HCT116 (cell line): ENCODE data around the gene INSR. TPM values are rescaled to one million over a fixed set of nuclear protein-coding genes. Genes with fewer than 3 reads are reported as not detected.

Experiments used
- ATAC-seq: fragments of 200-7000 bp; cut with Tn5 transposase; 2 replicates; pipeline ENCODE4 v1.9.1; 2020; ENCODE audit warnings: mild to moderate bottlenecking, moderate library complexity
- BruUV-seq: library from RNA; stranded (reverse); fragments of 400-500 nt; replicated peaks from 2 replicates; lab custom pipeline; 2021; lab: Mats Ljungman, UMichigan
- CTCF ChIA-PET: fragments of 300-600 bp; sonication (Branson Sonifier 250); formaldehyde crosslinking; loops from one replicate; lab custom pipeline; 2021; ENCODE audit warnings: antibody characterized with exemption; lab: Charles Lee
- POLR2A ChIA-PET: fragments of 300-600, 350-600 bp; sonication (Branson Sonifier 250); formaldehyde crosslinking; loops from one replicate; lab custom pipeline; 2021; ENCODE audit warnings: antibody characterized with exemption; lab: Charles Lee
- RAD21 ChIA-PET, 2 experiments: fragments of 300-600 bp; sonication (Branson Sonifier 250); formaldehyde crosslinking; loops; one replicate each; lab custom pipeline; 2023; ENCODE audit warnings: low total read pairs in 2 of 2; ENCODE audit not compliant: uncharacterized antibody in 2 of 2, unreplicated experiment in 2 of 2, low non-redundant PET in 1 of 2; lab: Charles Lee
- DNase-seq: peaks from one replicate; pipeline ENCODE4 v3.0.0-alpha.2; 2010; ENCODE audit warnings: low read depth, low spot score
- H2AFZ ChIP-seq: fragments of 200-600 bp; shearing (Covaris generic), sonication (generic); 2 replicates; pipeline ENCODE4 v1.6.1; 2017; ENCODE audit warnings: low read depth, mixed run types, mixed read lengths, antibody characterized with exemption, low read length; ENCODE audit not compliant: poor library complexity, severe bottlenecking
- H3K27ac ChIP-seq: 2 replicates; pipeline ENCODE4 v1.5.1; 2012; ENCODE audit warnings: low read depth, low read length
- H3K27me3 ChIP-seq: fragments of 200-600 bp; sonication (generic); 2 replicates; pipeline ENCODE4 v1.6.1; 2016; ENCODE audit warnings: mixed run types, low read length, mixed read lengths; ENCODE audit not compliant: insufficient read depth
- H3K36me3 ChIP-seq, 2 experiments: fragments of 200-500 bp in 1 of 2; fragments of 200-600 bp in 1 of 2; sonication (Bioruptor generic) in 1 of 2; sonication (generic) in 1 of 2; 2 replicates each; pipeline versions ENCODE4 v1.5.1 to v1.6.1; 2014 to 2016; ENCODE audit warnings: low read length in 2 of 2, inconsistent platforms in 1 of 2, mixed read lengths in 1 of 2, mixed run types in 1 of 2; ENCODE audit not compliant: insufficient read depth in 2 of 2, control insufficient read depth in 1 of 2
- H3K4me1 ChIP-seq, 2 experiments: fragments of 200-600 bp in 1 of 2; sonication (generic) in 1 of 2; 2 replicates each; pipeline versions ENCODE4 v1.5.1 to v1.6.1; 2012 to 2017; ENCODE audit warnings: low read length in 2 of 2, inconsistent platforms in 1 of 2, mild to moderate bottlenecking in 1 of 2, mixed read lengths in 1 of 2, mixed run types in 1 of 2, moderate library complexity in 1 of 2; ENCODE audit not compliant: insufficient read depth in 2 of 2, control insufficient read depth in 1 of 2
- H3K4me2 ChIP-seq: fragments of 200-600 bp; sonication (generic); 2 replicates; pipeline ENCODE4 v1.6.1; 2017; ENCODE audit warnings: mixed run types, low read length, mixed read lengths
- H3K4me3 ChIP-seq, 2 experiments: fragments of 200-600 bp in 1 of 2; sonication (generic) in 1 of 2; replicated peaks in 1 of 2; 2 replicates each; pipeline ENCODE4 v1.5.1; 2011 to 2016; ENCODE audit warnings: low read length in 2 of 2, control low read depth in 1 of 2, low read depth in 1 of 2, mild to moderate bottlenecking in 1 of 2, mixed read lengths in 1 of 2, mixed run types in 1 of 2
- H3K79me2 ChIP-seq: fragments of 200-600 bp; sonication (generic); 2 replicates; pipeline ENCODE4 v1.6.1; 2017; ENCODE audit warnings: mild to moderate bottlenecking, mixed run types, low read length, moderate library complexity, mixed read lengths; ENCODE audit not compliant: insufficient read depth
- H3K9ac ChIP-seq: fragments of 200-600 bp; sonication (generic); 2 replicates; pipeline ENCODE4 v1.6.1; 2016; ENCODE audit warnings: low read length, mixed read lengths
- H3K9me2 ChIP-seq: fragments of 200-600 bp; sonication (generic), shearing (Covaris generic); 2 replicates; pipeline ENCODE4 v1.6.1; 2017; ENCODE audit warnings: mixed run types, mild to moderate bottlenecking, moderate library complexity; ENCODE audit not compliant: insufficient read depth
- H3K9me3 ChIP-seq, 2 experiments: fragments of 200-500 bp in 1 of 2; fragments of 200-600 bp in 1 of 2; sonication (Bioruptor generic) in 1 of 2; sonication (generic) in 1 of 2; 2 replicates each; pipeline ENCODE4 v1.6.1; 2014 to 2017; ENCODE audit warnings: low read length in 2 of 2, mixed read lengths in 2 of 2, inconsistent platforms in 1 of 2, low read depth in 1 of 2, mild to moderate bottlenecking in 1 of 2, mixed run types in 1 of 2, moderate library complexity in 1 of 2; ENCODE audit not compliant: control insufficient read depth in 1 of 2, insufficient read depth in 1 of 2
- H4K20me1 ChIP-seq: fragments of 200-600 bp; sonication (generic), shearing (Covaris generic); 2 replicates; pipeline ENCODE4 v1.6.1; 2017; ENCODE audit warnings: mixed run types, mild to moderate bottlenecking, moderate library complexity; ENCODE audit not compliant: insufficient read depth
- ATF3 ChIP-seq: IDR thresholded peaks from 2 replicates; pipeline ENCODE4 v1.6.1; 2012
- CBX3 ChIP-seq: IDR thresholded peaks from 2 replicates; pipeline ENCODE4 v1.6.1; 2012; ENCODE audit warnings: low read depth
- CTCF ChIP-seq, 3 experiments: fragments of 200-600 bp in 1 of 3; sonication (generic) in 1 of 3; IDR thresholded peaks in 2 of 3; conservative IDR thresholded peaks in 1 of 3; 2 replicates each; pipeline ENCODE4 v1.5.1; 2012 to 2017; ENCODE audit warnings: low read depth in 2 of 3, low read length in 2 of 3, antibody characterized with exemption in 1 of 3, borderline replicate concordance in 1 of 3, control low read depth in 1 of 3, mild to moderate bottlenecking in 1 of 3, mixed read lengths in 1 of 3, mixed run types in 1 of 3, moderate library complexity in 1 of 3; ENCODE audit not compliant: insufficient read depth in 1 of 3
- EGR1 ChIP-seq: IDR thresholded peaks from 2 replicates; pipeline ENCODE4 v1.6.1; 2012; ENCODE audit warnings: low read depth
- EZH2 ChIP-seq: fragments of 200-600 bp; sonication (generic); IDR thresholded peaks from 2 replicates; pipeline ENCODE4 v1.6.1; 2017; ENCODE audit warnings: antibody characterized with exemption, mixed run types
- EZH2phosphoT487 ChIP-seq: fragments of 200-600 bp; IDR thresholded peaks from 2 replicates; pipeline ENCODE4 v1.6.1; 2018; ENCODE audit warnings: antibody characterized with exemption, borderline replicate concordance
- JUND ChIP-seq: IDR thresholded peaks from 2 replicates; pipeline ENCODE4 v1.6.1; 2012
- POLR2A ChIP-seq: IDR thresholded peaks from 2 replicates; pipeline ENCODE4 v1.7.0; 2011; ENCODE audit warnings: borderline replicate concordance; ENCODE audit not compliant: insufficient read depth, insufficient read length; ENCODE audit errors: extremely low read depth
- intact Hi-C: fragments of 100-400 bp; cut with micrococcal nuclease; formaldehyde crosslinking; loops from 2 replicates; pipeline ENCODE4 v1.10.0; 2022
- total RNA-seq: library from RNA; stranded (reverse); gene quantifications from one replicate; pipeline ENCODE4 v1.2.1, GENCODE V29; 2021; ENCODE audit not compliant: unreplicated experiment

The INSR gene
- total RNA-seq, 1 experiment from 2014 or later, result 25.4 TPM

GRCh38 chr19:7122701-7123100 lies 171.5 kb downstream of the INSR start:
- Histone ChIP-seq H3K9ac (no peak overlapping the region), H2AFZ (no peak overlapping the region), H3K9me3 (no peaks in the 10 kb centered on the region), H3K79me2 (no peaks in the 10 kb centered on the region), H3K4me1 (no peaks in the 10 kb centered on the region), H3K36me3 (0 out of 4 replicates have a peak, but pooled peaks cover 2 to 8% of the 10 kb centered on the region in 2 experiments), H3K4me3 (no peak overlapping the region), H3K27me3 (no peaks in the 10 kb centered on the region), H4K20me1 (no peaks in the 10 kb centered on the region), H3K4me2 (no peak overlapping the region), H3K27ac (no peak overlapping the region), H3K9me2 (no peaks in the 10 kb centered on the region)
- RAD21 ChIA-PET, result no interaction called here
- no peak for DNase-seq
- intact Hi-C loops, result no loop called here
- no peak for ATAC-seq
- CTCF ChIA-PET, result no interaction called here
- POLR2A ChIA-PET, result no interaction called here
- TF ChIP-seq EZH2, result no peak
- no peak for TF ChIP-seq CTCF (IDR thresholded peaks at IDR 0.05 in 2 of 3, conservative IDR thresholded peaks at IDR 0.05 in 1 of 3; ENCODE audit: borderline replicate concordance in 1 of 3, insufficient read depth in 1 of 3, low read depth in 2 of 3, low read length in 2 of 3)
- TF ChIP-seq EZH2phosphoT487, result no peak
- no peak for TF ChIP-seq JUND
- no peak for TF ChIP-seq POLR2A
- no peak for TF ChIP-seq CBX3
- BruUV-seq, result no TSS peak

- no peak overlapping the region for H3K27ac ChIP-seq
- no peak overlapping the region for H2AFZ ChIP-seq
- ChIA-PET CTCF (no interaction called here), RAD21 (no interaction called here), POLR2A (no interaction called here)
- H3K9me2 ChIP-seq, result no peaks in the 10 kb centered on the region
- no peak for DNase-seq
- H3K79me2 ChIP-seq, result no peaks in the 10 kb centered on the region
- no TSS peak for BruUV-seq
- H3K4me1 ChIP-seq, result no peaks in the 10 kb centered on the region
- 0 out of 4 replicates have a peak, but pooled peaks cover 2 to 8% of the 10 kb centered on the region in 2 experiments for H3K36me3 ChIP-seq
- no peak overlapping the region for H3K9ac ChIP-seq
- H4K20me1 ChIP-seq, result no peaks in the 10 kb centered on the region
- no peak overlapping the region for H3K4me2 ChIP-seq
- intact Hi-C loops, result no loop called here
- H3K27me3 ChIP-seq, result no peaks in the 10 kb centered on the region
- no peak overlapping the region for H3K4me3 ChIP-seq
- ATAC-seq, result no peak
- TF ChIP-seq ATF3 (no peak), EGR1 (no peak)
- no peaks in the 10 kb centered on the region for H3K9me3 ChIP-seq
These were observed 173.7 kb downstream of the INSR start for GRCh38 chr19:7120499-7120898.
